ENCODE data around the gene CDKL5.

CDKL5 gene

GRCh38 chrX:18557879-18558278, 132.5 kb downstream of the CDKL5 start:
- no peak for DNase-seq (ENCODE audit: extremely low read depth, low read depth)
- H3K4me3 ChIP-seq (replicated peaks; ENCODE audit: low read depth, low read length) = no peak overlapping the region
- TF ChIP-seq CTCF (IDR thresholded peaks at IDR 0.05; ENCODE audit: low read depth, low read length, missing control alignments) = no peak

- no peak for TF ChIP-seq CTCF (IDR thresholded peaks at IDR 0.05; ENCODE audit: low read depth, low read length, missing control alignments)
Observed at GRCh38 chrX:18558799-18559198, 133.4 kb downstream of the CDKL5 start.

GRCh38 chrX:18561020-18561419, 135.6 kb downstream of the CDKL5 start:
- no peak overlapping the region for H3K4me3 ChIP-seq (replicated peaks; ENCODE audit: low read depth, low read length)
- no peak for DNase-seq (ENCODE audit: extremely low read depth, low read depth)
- TF ChIP-seq CTCF (IDR thresholded peaks at IDR 0.05; ENCODE audit: low read depth, low read length, missing control alignments) = no peak

More at GRCh38 chrX:18558799-18559198, 133.4 kb downstream of the CDKL5 start:
- H3K4me3 ChIP-seq (replicated peaks; ENCODE audit: low read depth, low read length) = no peak overlapping the region
- no peak for DNase-seq (ENCODE audit: extremely low read depth, low read depth)

- H3K4me3 ChIP-seq (replicated peaks; ENCODE audit: low read depth, low read length) = no peak overlapping the region
- no peak for DNase-seq (ENCODE audit: extremely low read depth, low read depth)
- no peak for TF ChIP-seq CTCF (IDR thresholded peaks at IDR 0.05; ENCODE audit: low read depth, low read length, missing control alignments)
Observed at GRCh38 chrX:18565727-18566126, 140.3 kb downstream of the CDKL5 start.

GRCh38 chrX:18566748-18567147, 141.3 kb downstream of the CDKL5 start:
- no peak for DNase-seq (ENCODE audit: extremely low read depth, low read depth)
- no peak for TF ChIP-seq CTCF (IDR thresholded peaks at IDR 0.05; ENCODE audit: low read depth, low read length, missing control alignments)
- no peak overlapping the region for H3K4me3 ChIP-seq (replicated peaks; ENCODE audit: low read depth, low read length)

- DNase-seq (ENCODE audit: extremely low read depth, low read depth) = no peak
- TF ChIP-seq CTCF (IDR thresholded peaks at IDR 0.05; ENCODE audit: low read depth, low read length, missing control alignments) = no peak
- H3K4me3 ChIP-seq (replicated peaks; ENCODE audit: low read depth, low read length) = no peak overlapping the region
Observed at GRCh38 chrX:18573556-18573955, 148.1 kb downstream of the CDKL5 start.

- H3K4me3 ChIP-seq (replicated peaks; ENCODE audit: low read depth, low read length) = no peak overlapping the region
- peak; percentile 25 for DNase-seq (ENCODE audit: extremely low read depth, low read depth)
- no peak for TF ChIP-seq CTCF (IDR thresholded peaks at IDR 0.05; ENCODE audit: low read depth, low read length, missing control alignments)
Observed at GRCh38 chrX:18574591-18574990, 149.2 kb downstream of the CDKL5 start.

All from HFF-Myc (cell line).